ENCODE data around the gene CPZ.

The CPZ gene

DNA sequence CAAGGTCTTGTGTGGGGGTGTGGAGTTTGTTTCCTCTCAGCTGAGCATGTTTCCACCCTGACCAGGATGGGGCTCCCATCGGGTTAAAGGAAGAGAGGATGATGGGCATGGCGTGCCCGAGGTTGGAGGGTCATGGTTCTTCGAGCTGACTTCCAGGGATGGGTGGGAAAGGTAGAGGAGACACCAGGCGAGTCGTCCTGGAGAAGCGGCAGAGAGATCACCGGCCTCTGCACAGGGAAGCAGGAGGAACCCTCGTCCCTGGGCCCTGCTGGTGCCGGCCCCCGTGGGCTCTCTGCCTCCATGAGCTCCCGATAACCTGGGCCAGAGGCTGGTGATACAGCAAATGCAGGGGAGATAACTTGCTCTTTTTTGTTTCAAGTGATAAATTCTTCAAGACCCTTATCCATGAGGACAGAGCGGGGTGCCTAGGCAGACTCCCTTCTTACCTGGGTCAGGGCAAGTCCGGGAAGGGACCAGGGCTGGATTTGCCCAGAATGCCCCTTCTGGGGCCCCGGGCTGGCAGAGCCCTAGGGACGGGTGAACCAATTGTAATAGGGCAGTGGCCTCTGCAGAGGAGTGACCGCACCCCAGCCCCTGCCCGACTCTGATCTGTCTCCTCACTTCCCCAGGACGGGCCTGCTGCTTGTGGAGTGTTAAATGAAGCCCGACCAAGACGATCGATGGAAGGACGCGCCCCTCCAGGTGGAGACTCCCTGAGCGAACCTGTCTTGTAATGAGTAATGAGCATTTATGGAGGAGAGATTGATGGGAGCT is 63.0 kb downstream of the CPZ start:
- no peak for DNase-seq (ENCODE audit: low spot score)

DNA sequence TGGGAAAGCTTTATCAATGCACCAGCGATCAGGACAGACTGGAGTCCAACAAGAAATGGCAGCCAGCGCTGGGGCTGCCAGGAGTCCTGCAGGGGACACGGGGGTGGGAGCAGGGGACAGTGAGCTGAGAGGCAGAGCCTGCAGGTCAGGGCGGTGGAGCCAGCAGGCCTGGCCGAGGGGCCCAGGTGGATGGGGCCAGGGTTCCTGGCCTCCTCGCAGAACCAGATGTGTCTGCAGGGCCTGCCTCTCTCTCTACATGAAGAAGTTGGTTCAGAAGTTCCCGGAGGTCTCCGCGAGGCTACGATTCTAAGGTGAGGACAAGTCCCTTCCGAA is 63.6 kb downstream of the CPZ start:
- DNase-seq (ENCODE audit: low spot score) = no peak

DNA sequence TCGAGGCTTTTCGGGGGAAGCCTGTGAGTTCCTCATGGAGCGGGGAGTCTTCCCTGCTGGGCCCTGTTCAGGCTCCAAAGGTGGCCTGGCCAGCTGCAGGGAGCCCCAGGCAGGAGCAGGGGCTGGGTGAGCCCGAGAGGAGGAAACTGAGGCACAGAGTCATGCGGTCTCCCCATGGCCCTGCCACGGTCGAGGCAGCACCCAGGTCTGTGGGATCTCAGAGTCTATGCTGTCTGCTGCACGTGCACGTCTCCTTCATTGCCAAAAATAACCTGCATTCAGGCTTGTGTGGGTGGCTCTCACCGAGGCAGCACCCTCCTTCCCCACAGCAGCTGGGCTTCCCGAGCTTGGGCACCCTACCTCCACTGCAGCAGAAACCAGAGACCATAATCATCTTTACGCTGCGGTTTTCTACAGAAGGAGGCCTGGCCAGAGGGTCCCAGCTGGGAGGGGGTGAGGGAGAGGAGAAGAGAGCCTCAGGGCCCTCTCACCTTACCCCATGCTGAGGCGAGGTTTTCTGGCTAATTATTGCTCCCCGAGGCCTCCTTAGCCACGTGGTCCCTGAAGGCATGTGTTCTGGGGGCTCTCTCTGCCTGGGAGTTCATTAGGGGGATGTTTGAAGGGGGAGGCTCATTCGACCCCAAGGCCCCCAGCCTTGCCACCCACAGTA is 64.3 kb downstream of the CPZ start:
- no peak for DNase-seq (ENCODE audit: low spot score)

DNA sequence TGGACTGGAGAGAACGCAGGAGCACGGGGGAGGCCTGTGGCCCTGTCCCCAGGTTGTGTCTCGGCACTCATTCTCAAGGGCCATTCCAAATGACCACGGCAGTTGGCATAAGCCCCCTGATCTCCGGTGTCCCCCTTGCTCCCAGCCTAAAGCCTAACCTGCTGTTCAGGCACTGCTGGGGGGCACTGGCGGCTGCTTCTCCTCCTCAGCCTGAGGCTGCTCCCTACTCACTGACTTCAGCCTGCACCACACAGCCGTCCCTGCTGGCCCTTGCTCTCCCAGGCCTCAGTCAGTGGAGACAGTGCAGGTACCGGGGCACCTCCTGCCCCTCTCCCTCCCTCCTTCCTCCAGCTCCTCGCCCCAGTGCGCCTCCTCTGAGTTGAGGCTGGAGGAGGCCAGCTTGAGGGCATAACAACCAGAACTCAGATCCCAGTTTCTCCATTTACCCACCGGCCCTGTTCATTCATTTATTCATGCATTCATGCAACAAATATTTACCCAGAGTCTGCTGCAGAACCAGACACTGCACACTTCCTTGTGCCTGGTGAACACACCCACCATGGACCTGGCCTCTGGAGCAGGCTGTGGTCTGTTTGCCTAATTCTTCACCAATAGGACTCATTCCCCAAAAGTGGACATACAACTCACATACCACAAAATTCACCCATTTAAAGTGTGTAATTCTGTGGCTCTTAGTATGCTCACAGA is 65.0 kb downstream of the CPZ start:
- DNase-seq (ENCODE audit: low spot score) = no peak

DNA sequence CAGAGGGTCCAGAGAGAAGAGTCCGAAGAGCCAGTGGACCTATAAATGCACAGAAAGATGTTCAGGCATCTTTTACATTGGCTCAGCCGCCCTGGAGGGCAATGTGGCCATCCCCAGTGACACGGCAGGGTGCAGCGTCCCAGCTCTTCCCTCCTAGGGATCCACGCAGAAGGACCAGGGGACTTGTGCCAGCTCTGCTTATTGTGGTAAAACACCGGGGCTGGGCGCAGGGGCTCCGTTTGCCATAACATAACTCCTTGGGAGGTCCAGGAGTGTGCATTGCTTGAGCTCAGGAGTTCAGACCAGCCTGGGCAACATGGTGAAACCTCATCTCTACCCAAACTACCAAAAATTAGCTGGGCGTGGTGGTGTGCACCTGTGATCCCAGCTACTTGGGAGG is 70.2 kb downstream of the CPZ start:
- DNase-seq (ENCODE audit: low spot score) = no peak

DNA sequence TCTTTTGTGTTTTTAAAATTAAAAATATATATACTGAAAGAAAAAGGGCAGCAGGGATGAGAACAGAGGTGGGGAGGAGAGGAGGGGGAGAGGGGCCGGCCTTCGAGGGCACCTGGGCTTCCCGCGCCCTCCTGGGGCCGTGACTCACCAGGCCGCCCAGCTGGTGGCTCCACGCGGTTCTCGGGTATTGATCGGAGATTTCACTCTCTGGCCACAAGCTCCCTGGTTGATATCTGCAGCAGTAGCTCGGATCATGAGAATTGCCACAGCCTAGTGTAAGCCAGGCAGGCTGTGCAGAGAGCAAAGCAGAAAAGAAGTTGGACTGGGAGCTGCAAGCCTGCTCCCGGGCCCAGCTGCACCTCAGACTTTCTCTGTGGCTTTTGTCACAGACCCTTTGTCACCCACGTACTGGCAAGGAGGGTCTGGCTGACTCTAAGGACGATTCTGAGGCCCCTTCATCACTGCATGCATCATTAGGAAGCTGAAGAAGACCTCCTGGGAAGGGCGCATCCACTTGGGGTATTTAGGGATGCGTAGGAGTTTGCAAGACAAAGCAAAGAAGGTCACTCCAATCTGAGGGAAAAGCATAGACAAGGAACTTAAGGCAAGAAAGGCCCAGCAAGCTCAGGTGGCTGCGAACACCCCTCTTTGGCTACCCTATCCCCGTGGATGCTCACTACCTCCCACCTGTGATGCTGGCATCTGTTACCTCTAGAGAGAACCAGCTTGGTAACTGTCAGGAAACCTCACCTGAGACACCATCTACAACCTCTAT is 71.7 kb downstream of the CPZ start:
- no peak for DNase-seq (ENCODE audit: low spot score)

DNA sequence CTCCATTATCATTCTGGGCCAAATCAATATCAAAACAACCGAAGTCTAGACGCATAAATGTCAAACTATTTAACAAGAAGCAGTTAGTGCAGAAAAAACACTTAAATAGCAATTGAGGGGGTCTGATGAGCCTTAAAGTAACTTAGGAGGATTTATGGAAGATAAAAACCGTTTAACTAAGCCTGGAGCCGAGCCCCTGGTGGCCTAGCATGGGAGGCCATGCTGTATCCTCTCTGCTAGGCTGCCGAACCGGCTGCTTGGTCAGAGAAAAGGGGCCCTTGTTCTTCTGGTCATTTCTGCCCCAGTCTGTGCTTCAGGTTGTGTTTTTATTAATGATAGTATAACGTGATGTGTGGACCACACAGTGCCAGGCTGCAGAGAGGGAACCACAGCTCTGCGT is 72.4 kb downstream of the CPZ start:
- no peak for DNase-seq (ENCODE audit: low spot score)

DNA sequence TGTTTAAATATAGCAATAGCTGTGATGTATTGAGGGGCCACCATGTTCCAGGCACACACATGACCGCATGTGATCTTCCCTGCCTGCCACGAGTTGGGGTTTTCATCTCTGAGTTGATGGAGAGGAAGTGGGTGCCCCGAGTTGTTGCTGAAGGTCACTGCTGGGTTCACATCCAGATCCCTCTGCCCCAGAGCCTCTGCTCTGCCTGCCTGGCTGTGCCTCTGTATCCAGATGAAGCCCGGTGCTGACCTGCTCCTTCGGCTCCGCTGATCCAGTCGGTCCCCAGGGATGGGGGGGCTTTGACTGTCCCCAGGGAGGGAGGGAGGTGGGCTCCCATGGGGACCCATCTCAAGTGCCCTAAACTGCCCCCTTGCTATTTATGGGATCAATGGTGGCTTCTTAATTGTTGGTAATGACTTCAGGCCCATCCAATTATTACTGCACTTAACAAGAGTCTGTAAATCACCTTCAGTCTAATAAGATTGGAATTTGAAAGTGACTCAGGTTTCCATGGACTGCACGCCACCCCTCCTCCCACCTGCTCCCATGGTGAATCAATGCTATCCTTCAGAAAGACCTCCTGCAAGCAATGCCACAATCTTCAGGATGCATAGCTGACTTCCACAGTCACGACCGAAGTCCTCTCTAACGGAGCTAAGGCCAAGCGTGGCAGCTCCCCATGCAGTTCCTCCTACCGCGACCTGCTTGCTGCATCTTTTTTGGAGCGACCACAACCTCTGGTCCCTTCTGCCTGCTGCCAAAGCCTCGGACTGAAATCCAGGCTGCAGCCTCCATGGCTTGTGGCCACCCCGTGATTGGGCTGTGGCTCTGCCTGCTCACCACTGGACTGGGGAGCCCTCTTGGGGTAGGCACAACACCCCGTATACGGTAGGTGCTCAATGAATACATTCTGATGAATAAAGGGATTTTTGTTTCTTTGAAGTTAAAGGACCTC is 73.1 kb downstream of the CPZ start:
- DNase-seq (ENCODE audit: low spot score) = no peak

DNA sequence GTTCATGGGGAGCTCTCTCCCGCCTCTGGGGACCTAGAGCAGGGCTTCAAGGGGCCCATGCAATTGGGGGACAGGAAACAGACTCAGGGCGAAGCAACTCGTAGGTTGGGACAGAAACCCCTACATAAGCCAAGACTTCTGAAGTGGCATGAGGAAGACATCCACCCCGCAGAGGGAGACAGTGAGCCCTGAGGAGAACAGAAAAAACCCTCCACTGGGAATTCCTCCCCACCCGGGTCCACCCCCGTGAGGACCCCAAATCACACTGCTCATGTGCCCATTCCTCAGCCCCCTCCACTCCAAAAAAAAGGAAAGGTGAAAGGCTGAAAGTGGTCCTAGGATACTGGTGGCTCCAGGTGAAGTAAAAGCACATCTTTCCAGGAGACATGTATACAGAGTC is 74.0 kb downstream of the CPZ start:
- DNase-seq (ENCODE audit: low spot score) = no peak

All from iPS-NIHi11 (cell line).